ENCODE data around the gene ETS2.

The ETS2 gene

GRCh38 chr21:38847556-38847955 is 41.8 kb downstream of the ETS2 start:
- Histone ChIP-seq H3K4me1 (ENCODE audit: control insufficient read depth, insufficient read depth, low read length) (no peaks in the 10 kb centered on the region), H3K27me3 (ENCODE audit: control insufficient read depth, insufficient read depth, low read length, poor library complexity, severe bottlenecking) (no peaks in the 10 kb centered on the region), H3K9me3 (ENCODE audit: control insufficient read depth, low read length) (no peaks in the 10 kb centered on the region), H3K36me3 (ENCODE audit: control insufficient read depth, insufficient read depth, low read length) (no peaks in the 10 kb centered on the region), H3K27ac (ENCODE audit: insufficient read depth, low read depth, low read length, poor library complexity, severe bottlenecking) (no peak overlapping the region), H3K4me3 (ENCODE audit: insufficient read depth, low read depth, low read length) (no peak overlapping the region)
- WGBS, 2 experiments, result 92 to 96% methylated on average over 7 of the region's 7 CpGs

- Histone ChIP-seq H3K4me1 (ENCODE audit: control insufficient read depth, insufficient read depth, low read length) (no peaks in the 10 kb centered on the region), H3K27ac (ENCODE audit: insufficient read depth, low read depth, low read length, poor library complexity, severe bottlenecking) (no peak overlapping the region), H3K4me3 (ENCODE audit: insufficient read depth, low read depth, low read length) (no peak overlapping the region), H3K9me3 (ENCODE audit: control insufficient read depth, low read length) (no peaks in the 10 kb centered on the region), H3K36me3 (ENCODE audit: control insufficient read depth, insufficient read depth, low read length) (no peaks in the 10 kb centered on the region), H3K27me3 (ENCODE audit: control insufficient read depth, insufficient read depth, low read length, poor library complexity, severe bottlenecking) (no peaks in the 10 kb centered on the region)
- WGBS, 2 experiments, result 92 to 96% methylated on average over 7 of the region's 7 CpGs
Observed at GRCh38 chr21:38848187-38848609, 42.5 kb downstream of the ETS2 start.

- Histone ChIP-seq H3K36me3 (ENCODE audit: control insufficient read depth, insufficient read depth, low read length) (no peaks in the 10 kb centered on the region), H3K4me1 (ENCODE audit: control insufficient read depth, insufficient read depth, low read length) (no peaks in the 10 kb centered on the region), H3K27me3 (ENCODE audit: control insufficient read depth, insufficient read depth, low read length, poor library complexity, severe bottlenecking) (no peaks in the 10 kb centered on the region), H3K4me3 (ENCODE audit: insufficient read depth, low read depth, low read length) (no peak overlapping the region), H3K27ac (ENCODE audit: insufficient read depth, low read depth, low read length, poor library complexity, severe bottlenecking) (no peak overlapping the region), H3K9me3 (ENCODE audit: control insufficient read depth, low read length) (no peaks in the 10 kb centered on the region)
- WGBS, 2 experiments, result 75 to 78% methylated on average over 6 of the region's 6 CpGs
Observed at GRCh38 chr21:38849776-38850175, 44.0 kb downstream of the ETS2 start.

GRCh38 chr21:38850277-38850951 is 44.7 kb downstream of the ETS2 start:
- H3K27ac ChIP-seq (ENCODE audit: insufficient read depth, low read depth, low read length, poor library complexity, severe bottlenecking), result no peak overlapping the region
- H3K4me1 ChIP-seq (ENCODE audit: control insufficient read depth, insufficient read depth, low read length), result no peaks in the 10 kb centered on the region
- no peaks in the 10 kb centered on the region for H3K9me3 ChIP-seq (ENCODE audit: control insufficient read depth, low read length)
- no peaks in the 10 kb centered on the region for H3K36me3 ChIP-seq (ENCODE audit: control insufficient read depth, insufficient read depth, low read length)
- H3K4me3 ChIP-seq (ENCODE audit: insufficient read depth, low read depth, low read length), result no peak overlapping the region
- WGBS, 2 experiments, result 89 to 93% methylated on average over 6 of the region's 6 CpGs
- H3K27me3 ChIP-seq (ENCODE audit: control insufficient read depth, insufficient read depth, low read length, poor library complexity, severe bottlenecking), result no peaks in the 10 kb centered on the region

- no peak overlapping the region for H3K4me3 ChIP-seq (ENCODE audit: insufficient read depth, low read depth, low read length)
- H3K27ac ChIP-seq (ENCODE audit: insufficient read depth, low read depth, low read length, poor library complexity, severe bottlenecking), result no peak overlapping the region
- 91 to 100% methylated on average over 1 of the region's 1 CpG for WGBS, 2 experiments
- no peaks in the 10 kb centered on the region for H3K27me3 ChIP-seq (ENCODE audit: control insufficient read depth, insufficient read depth, low read length, poor library complexity, severe bottlenecking)
- no peaks in the 10 kb centered on the region for H3K36me3 ChIP-seq (ENCODE audit: control insufficient read depth, insufficient read depth, low read length)
- H3K4me1 ChIP-seq (ENCODE audit: control insufficient read depth, insufficient read depth, low read length), result no peaks in the 10 kb centered on the region
- H3K9me3 ChIP-seq (ENCODE audit: control insufficient read depth, low read length), result no peaks in the 10 kb centered on the region
Observed at GRCh38 chr21:38851101-38851500, 45.4 kb downstream of the ETS2 start.

- Histone ChIP-seq H3K27ac (ENCODE audit: insufficient read depth, low read depth, low read length, poor library complexity, severe bottlenecking) (no peak overlapping the region), H3K27me3 (ENCODE audit: control insufficient read depth, insufficient read depth, low read length, poor library complexity, severe bottlenecking) (no peaks in the 10 kb centered on the region), H3K4me3 (ENCODE audit: insufficient read depth, low read depth, low read length) (no peak overlapping the region), H3K4me1 (ENCODE audit: control insufficient read depth, insufficient read depth, low read length) (no peaks in the 10 kb centered on the region), H3K9me3 (ENCODE audit: control insufficient read depth, low read length) (no peaks in the 10 kb centered on the region), H3K36me3 (ENCODE audit: control insufficient read depth, insufficient read depth, low read length) (no peaks in the 10 kb centered on the region)
- WGBS, 2 experiments, result 80 to 88% methylated on average over 3 of the region's 3 CpGs
Observed at GRCh38 chr21:38852278-38852677, 46.5 kb downstream of the ETS2 start.

GRCh38 chr21:38852708-38853107 is 47.0 kb downstream of the ETS2 start:
- WGBS, 2 experiments, result 62 to 63% methylated on average over 3 of the region's 3 CpGs
- H3K36me3 ChIP-seq (ENCODE audit: control insufficient read depth, insufficient read depth, low read length), result no peaks in the 10 kb centered on the region
- no peak overlapping the region for H3K27ac ChIP-seq (ENCODE audit: insufficient read depth, low read depth, low read length, poor library complexity, severe bottlenecking)
- H3K4me1 ChIP-seq (ENCODE audit: control insufficient read depth, insufficient read depth, low read length), result no peaks in the 10 kb centered on the region
- no peaks in the 10 kb centered on the region for H3K27me3 ChIP-seq (ENCODE audit: control insufficient read depth, insufficient read depth, low read length, poor library complexity, severe bottlenecking)
- no peaks in the 10 kb centered on the region for H3K9me3 ChIP-seq (ENCODE audit: control insufficient read depth, low read length)
- no peak overlapping the region for H3K4me3 ChIP-seq (ENCODE audit: insufficient read depth, low read depth, low read length)

- WGBS, 2 experiments, result 94 to 95% methylated on average over 6 of the region's 6 CpGs
- Histone ChIP-seq H3K9me3 (ENCODE audit: control insufficient read depth, low read length) (no peaks in the 10 kb centered on the region), H3K4me3 (ENCODE audit: insufficient read depth, low read depth, low read length) (no peak overlapping the region), H3K27ac (ENCODE audit: insufficient read depth, low read depth, low read length, poor library complexity, severe bottlenecking) (no peak overlapping the region), H3K36me3 (ENCODE audit: control insufficient read depth, insufficient read depth, low read length) (no peaks in the 10 kb centered on the region), H3K4me1 (ENCODE audit: control insufficient read depth, insufficient read depth, low read length) (no peaks in the 10 kb centered on the region), H3K27me3 (ENCODE audit: control insufficient read depth, insufficient read depth, low read length, poor library complexity, severe bottlenecking) (no peaks in the 10 kb centered on the region)
Observed at GRCh38 chr21:38853421-38853919, 47.7 kb downstream of the ETS2 start.

GRCh38 chr21:38857152-38857825 is 51.6 kb downstream of the ETS2 start:
- Histone ChIP-seq H3K4me3 (ENCODE audit: insufficient read depth, low read depth, low read length) (no peak overlapping the region), H3K27me3 (ENCODE audit: control insufficient read depth, insufficient read depth, low read length, poor library complexity, severe bottlenecking) (no peaks in the 10 kb centered on the region), H3K4me1 (ENCODE audit: control insufficient read depth, insufficient read depth, low read length) (no peaks in the 10 kb centered on the region), H3K27ac (ENCODE audit: insufficient read depth, low read depth, low read length, poor library complexity, severe bottlenecking) (no peak overlapping the region), H3K36me3 (ENCODE audit: control insufficient read depth, insufficient read depth, low read length) (no peaks in the 10 kb centered on the region), H3K9me3 (ENCODE audit: control insufficient read depth, low read length) (no peaks in the 10 kb centered on the region)
- 90 to 94% methylated on average over 8 of the region's 8 CpGs for WGBS, 2 experiments

- Histone ChIP-seq H3K4me1 (ENCODE audit: control insufficient read depth, insufficient read depth, low read length) (no peaks in the 10 kb centered on the region), H3K27ac (ENCODE audit: insufficient read depth, low read depth, low read length, poor library complexity, severe bottlenecking) (no peak overlapping the region), H3K9me3 (ENCODE audit: control insufficient read depth, low read length) (no peaks in the 10 kb centered on the region), H3K27me3 (ENCODE audit: control insufficient read depth, insufficient read depth, low read length, poor library complexity, severe bottlenecking) (no peaks in the 10 kb centered on the region), H3K36me3 (ENCODE audit: control insufficient read depth, insufficient read depth, low read length) (no peaks in the 10 kb centered on the region), H3K4me3 (ENCODE audit: insufficient read depth, low read depth, low read length) (no peak overlapping the region)
- 96% methylated on average over 8 of the region's 8 CpGs for WGBS, 2 experiments
Observed at GRCh38 chr21:38858026-38858811, 52.5 kb downstream of the ETS2 start.
